Activated naive CD4-positive, alpha-beta T cell (primary cell): Measurements from ENCODE around the gene PTRH1.
"Not testable (repeated sequence)": the region's sequence is repeated elsewhere in the genome, so short reads cannot be mapped to it uniquely, and the experiment has no call there.

Source experiments
- DNase-seq, 4 experiments: peaks; one replicate each; lab custom pipeline; 2025; lab: John Stamatoyannopoulos, UW

PTRH1 gene, protein sequence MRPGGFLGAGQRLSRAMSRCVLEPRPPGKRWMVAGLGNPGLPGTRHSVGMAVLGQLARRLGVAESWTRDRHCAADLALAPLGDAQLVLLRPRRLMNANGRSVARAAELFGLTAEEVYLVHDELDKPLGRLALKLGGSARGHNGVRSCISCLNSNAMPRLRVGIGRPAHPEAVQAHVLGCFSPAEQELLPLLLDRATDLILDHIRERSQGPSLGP

DNA sequence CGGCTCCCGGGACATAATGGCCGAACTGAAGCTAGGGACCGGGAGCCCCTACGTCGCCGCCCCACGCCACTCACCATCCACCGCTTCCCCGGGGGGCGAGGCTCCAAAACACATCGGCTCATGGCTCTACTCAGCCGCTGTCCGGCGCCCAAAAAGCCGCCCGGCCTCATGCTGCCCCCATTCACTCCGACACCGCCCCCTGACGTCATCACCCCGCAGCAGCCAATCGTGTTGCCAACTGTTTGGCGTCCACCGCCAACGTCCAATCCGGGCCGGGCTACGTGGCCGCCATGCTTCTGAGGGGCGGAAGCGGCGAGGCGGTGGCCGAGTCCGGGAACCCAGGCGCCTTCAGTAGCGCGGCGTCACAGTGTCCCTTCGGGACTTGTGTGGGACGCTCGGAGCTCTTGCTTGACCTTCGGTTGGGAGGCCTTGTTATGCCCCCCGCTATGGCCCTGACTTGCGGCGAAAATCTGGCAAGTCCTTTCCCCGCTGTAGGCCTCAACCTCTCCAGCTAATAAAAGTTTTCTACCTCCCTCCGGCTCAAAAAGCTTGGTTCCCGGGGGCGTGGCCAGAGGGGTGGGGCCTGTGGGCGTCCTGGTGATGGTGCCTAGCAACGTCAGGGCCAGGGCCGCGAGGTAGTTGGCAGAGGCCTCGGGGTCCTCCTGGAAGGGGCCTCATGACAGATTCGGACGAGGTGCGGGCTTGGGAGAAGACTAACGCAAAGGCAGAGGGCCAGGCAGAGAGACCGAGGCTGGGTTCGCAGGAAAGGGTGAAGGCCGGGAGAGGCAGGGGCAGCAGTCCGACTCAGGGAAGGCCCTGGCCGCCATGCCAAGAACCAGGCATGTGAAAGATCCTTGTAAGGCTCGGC, at the start of gene PTRH1, which contains the start of gene TTC16:
Gene PTRH1, minus strand, starts transcription at position 194 of the 868 bp plus-strand sequence. Its CDS starts 24 bp downstream, at position 170.
Gene TTC16, plus strand, starts transcription at position 610 of the 868 bp plus-strand sequence. Its CDS starts 67 bp downstream, at position 677.
- DNase-seq = peak; percentile 92 to 96 (median 92)

- DNase-seq = no peak
Observed at GRCh38 chr9:127763918-127764384, 48.5 kb upstream of the PTRH1 start.

DNA sequence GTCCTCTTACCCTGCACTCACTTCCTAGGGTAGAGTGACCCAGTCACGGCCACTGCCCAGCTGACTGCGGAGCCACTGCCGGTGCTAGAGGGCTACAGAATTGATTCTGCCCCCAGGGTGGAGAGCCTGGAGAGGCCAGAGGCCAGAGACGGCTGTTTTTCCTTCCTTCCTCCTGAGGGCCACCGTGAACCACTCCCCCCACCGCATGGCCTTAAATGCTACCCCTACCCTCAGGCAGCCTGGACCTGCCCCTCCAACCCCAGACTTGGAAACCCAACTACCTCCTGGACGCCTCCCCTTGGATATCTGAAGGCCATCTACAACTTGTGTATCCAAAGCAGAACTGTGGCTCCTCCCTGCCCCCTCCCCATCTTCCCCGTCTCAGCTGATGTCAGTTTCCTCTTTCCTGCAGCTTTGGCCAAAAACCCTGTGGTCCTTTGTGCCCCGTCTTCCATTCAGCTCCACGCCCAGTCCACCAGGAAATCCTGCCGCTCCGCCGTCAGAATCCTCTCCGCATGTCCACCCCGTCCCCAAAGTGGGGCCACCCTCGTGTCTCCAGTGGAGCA, 46.7 kb upstream of the PTRH1 start:
- DNase-seq = no peak

- DNase-seq = no peak
Observed at GRCh38 chr9:127761491-127761956, 46.1 kb upstream of the PTRH1 start.

GRCh38 chr9:127761061-127761460, 45.6 kb upstream of the PTRH1 start:
- DNase-seq = no peak

- no peak for DNase-seq
Observed at GRCh38 chr9:127758843-127759242, 43.4 kb upstream of the PTRH1 start.

DNA sequence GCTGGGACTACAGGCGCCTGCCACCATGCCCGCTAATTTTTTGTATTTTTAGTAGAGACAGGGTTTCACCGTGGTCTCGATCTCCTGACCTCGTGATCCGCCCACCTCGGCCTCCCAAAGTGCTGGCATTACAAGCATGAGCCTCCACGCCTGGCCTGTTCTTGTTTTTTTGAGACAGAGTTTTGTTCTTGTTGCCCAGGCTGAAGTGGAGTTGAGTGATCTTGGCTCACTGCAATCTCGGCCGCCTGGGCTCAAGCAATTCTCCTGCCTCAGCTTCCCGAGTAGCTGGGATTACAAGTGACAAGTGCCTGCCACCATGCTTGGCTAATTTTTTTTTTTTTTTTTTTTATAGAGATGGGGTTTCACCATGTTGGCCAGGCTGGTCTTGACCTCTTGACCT, 41.3 kb upstream of the PTRH1 start:
- not testable (repeated sequence) for DNase-seq

DNA sequence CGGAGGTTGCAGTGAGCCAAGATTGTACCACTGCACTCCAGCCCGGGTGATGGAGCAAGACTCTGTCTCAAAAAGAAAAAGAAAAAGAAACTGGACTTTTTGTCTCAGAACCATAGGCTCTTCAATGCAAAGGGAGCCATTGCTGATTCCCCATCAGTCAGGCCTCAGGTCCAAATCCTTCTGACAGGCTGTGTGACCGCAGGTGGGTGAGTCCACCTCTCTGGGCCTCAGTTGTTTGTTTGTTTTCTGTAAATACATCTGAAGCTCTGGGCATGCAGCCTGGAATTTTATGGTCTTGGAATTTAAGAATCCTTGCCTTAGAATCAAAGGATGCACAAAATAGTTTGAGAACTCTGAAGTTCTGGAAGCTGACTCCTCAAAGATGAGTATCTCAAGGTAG, 40.8 kb upstream of the PTRH1 start:
- DNase-seq = no peak

DNA sequence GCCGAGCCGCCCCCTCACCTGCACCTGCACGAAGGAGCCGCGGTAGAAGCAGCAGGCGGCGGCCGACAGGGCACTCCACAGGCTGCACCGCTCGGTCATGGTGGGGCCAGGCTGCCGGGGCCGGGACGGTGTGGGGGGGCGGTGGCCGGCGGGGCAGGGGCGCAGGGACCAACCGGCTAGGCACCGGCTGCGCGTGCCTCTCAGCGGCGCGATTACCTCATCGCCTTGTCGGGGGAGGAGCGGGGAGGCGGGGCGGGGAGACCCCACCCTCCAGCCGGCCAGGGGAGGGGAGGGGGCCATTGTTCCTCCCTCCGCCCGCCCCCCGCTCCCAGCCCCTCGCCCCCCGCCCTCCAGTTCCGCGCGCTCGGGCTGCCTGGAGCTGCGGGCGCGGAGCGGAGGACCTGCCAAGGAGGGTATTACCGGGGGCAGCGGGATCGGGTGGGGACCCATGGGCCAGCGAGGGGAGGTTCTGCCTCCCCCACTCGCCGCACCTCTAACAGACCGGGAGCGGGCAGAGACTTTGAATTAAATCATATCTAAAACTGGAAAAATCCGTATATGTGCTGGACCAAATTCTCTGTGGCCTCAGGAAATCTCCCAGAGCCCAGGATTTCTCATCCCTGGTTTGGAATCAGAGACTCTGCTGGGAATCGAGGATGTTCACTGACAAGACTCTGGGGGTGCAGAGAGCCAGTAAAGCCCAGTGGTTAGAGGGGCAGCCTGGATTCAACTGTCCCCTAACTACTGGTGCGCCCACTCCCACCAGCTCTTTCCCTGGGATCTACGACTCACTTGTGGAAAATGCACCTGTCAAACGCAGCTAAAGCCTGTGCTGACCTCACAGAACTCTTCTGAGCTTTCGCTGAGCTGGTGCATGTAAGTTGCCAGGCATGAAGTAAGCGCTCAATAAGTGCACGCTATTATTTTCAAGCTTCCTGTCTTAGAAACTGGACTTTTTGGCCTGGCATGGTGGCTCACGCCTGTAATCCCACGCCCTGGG, 39.9 kb upstream of the PTRH1 start:
- DNase-seq = no peak

DNA sequence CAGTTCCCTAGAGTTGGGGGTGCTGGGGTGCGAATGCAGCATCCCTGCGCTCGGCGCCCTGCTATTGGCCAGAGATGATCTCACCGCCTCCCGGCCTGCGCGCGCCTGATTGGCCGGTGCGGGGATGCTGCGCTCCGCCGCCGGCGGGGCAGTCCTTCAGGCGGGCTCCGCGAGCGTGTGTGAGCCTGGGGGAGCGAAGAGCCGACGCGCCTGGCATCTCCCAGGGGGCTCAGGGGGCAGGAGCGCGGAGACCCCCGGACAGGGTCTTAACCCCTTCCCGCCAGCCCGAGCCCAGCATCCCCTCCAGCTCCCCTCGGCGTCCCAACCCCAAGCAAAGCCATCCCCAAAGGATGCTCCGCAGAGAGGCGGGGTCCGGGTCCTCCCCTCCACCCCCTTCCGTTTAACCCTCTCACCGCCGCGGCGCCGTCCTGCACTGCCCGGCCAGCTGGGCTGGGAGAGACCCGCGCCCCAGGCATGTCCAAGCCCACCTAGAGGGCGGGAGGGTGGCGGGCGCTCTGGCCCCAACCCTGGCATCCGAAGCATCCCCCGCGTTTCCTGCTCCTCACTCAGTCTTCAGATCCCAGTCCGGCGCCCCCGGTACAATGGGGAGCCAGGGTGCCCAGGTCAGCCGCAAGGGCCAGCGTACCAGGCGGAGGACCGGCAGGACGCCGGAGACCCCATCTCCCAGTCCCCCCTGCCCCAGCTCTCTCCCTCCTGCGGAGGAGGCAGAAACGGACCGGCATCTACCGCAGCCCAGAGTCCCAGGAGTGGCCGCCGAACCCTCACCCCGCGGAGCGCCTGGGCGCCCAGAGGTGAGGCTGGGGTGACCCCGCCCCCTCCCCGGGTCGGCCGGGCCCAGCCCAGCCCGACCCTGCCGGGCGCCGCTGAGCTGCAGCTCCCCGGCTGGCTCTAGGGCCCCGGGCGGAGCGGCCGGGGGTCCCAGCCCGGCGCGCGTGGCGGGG, 38.9 kb upstream of the PTRH1 start:
- DNase-seq = no peak

- no peak for DNase-seq
Observed at GRCh38 chr9:127753622-127754021, 38.2 kb upstream of the PTRH1 start.

- no peak for DNase-seq
Observed at GRCh38 chr9:127753148-127753547, 37.7 kb upstream of the PTRH1 start.

GRCh38 chr9:127751269-127752054, 36.0 kb upstream of the PTRH1 start:
- DNase-seq = no peak

- DNase-seq = no peak
Observed at GRCh38 chr9:127749090-127749787, 33.8 kb upstream of the PTRH1 start.

DNA sequence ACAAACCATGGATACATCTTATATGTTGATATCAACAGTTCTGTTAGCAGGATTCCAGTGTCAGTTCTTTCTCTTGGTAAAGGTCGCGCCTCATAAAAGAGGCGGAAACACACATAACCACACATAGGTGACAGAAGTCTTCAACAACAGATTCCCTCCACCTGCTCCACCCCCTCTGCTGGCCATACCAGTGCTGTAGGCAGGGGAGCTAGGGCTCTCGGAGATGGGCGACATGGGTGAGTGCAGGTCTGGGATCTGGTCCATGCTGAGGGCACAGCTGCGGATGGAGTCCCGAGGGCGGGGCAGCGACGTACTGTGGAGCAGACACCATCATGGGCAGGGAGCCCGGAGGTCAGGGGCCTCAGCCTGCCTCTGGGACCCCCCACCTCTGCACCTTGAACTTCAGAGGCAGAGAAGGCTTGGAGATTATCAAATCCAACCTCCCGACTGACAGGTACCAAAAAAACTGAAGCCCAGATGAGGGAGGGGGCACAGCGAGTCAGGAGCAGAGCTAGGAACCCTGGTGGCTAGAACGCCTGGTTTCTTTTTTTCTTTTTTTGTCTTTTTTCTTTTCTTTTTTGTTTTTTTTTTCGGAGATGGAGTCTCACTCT, 31.6 kb upstream of the PTRH1 start:
- DNase-seq = peak in 1 of 4 experiments; percentile 14

GRCh38 chr9:127744398-127745110, 29.1 kb upstream of the PTRH1 start:
- DNase-seq = no peak

DNA sequence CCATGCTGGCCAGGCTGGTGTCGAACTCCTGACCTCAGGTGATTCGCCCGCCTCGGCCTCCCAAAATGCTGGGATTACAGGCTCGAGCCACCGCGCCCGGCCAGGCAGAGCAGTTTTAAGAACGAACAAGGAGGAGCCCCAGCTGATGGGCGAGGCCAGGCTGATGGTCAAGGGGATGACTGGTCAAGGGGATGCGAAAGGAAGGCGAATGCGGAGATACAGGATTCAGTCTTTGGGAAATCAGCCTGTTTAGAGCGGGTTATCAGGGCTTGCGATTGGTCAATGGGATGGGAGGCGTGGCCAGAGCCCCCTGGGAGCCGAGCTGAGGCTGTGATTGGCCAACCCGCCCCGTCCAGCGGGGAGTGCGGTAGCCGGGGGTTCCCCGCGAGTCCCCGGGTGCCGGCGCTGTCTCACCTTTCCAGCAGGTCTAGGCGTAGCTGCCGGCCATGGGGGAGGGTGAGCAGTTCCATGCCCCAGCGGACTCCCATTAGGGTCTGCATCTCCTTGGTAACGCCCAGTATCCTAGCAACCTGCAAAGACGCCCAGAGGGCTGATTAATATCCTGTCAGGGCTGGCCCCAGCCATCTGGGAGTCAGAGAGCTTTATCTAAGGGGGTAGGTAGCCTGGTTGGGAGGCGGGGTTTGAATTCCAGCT, 27.1 kb upstream of the PTRH1 start:
- DNase-seq = no peak
